Transverse colon (tissue), 4 donors: ENCODE data around the gene FARP1. TPM values are rescaled to one million over a fixed set of nuclear protein-coding genes. Genes with fewer than 3 reads are reported as not detected.

Source experiments
- DNase-seq: peaks from one replicate; pipeline ENCODE4 v3.0.0-alpha.2; 2019
- H3K27ac ChIP-seq, 4 donors: fragments of 200-600 bp; sonication (generic); 2 replicates each; pipeline ENCODE4 v1.5.1; 2016 to 2018; ENCODE audit warnings: inconsistent platforms in 4 of 4
- H3K27me3 ChIP-seq: fragments of 200-600 bp; sonication (generic); 2 replicates; pipeline ENCODE4 v1.5.1; 2017; ENCODE audit warnings: inconsistent platforms
- H3K36me3 ChIP-seq, 4 donors: fragments of 200-600 bp; sonication (generic); 2 replicates each; pipeline ENCODE4 v1.5.1; 2017 to 2019; ENCODE audit warnings: inconsistent platforms in 4 of 4
- H3K4me1 ChIP-seq, 4 donors: fragments of 200-600 bp; sonication (generic); 2 replicates each; pipeline ENCODE4 v1.5.1; 2017 to 2020; ENCODE audit warnings: inconsistent platforms in 4 of 4
- H3K4me3 ChIP-seq, 4 donors: fragments of 200-600 bp; sonication (generic); 1 replicate in 1 of 4; 2 replicates in 3 of 4; pipeline versions ENCODE4 v1.5.1 to v1.6.1; 2017 to 2019; ENCODE audit warnings: inconsistent platforms in 4 of 4
- H3K9me3 ChIP-seq, 2 donors: fragments of 200-600 bp; sonication (generic); 2 replicates each; pipeline ENCODE4 v1.5.1; 2017 to 2019; ENCODE audit warnings: inconsistent platforms in 2 of 2
- CTCF ChIP-seq, 5 experiments: fragments of 200-600 bp in 3 of 5; fragments of 450-650 bp in 2 of 5; sonication (generic) in 3 of 5; IDR thresholded peaks; 1 replicate in 2 of 5; 2 replicates in 3 of 5; pipeline ENCODE4 v1.5.1; 2016 to 2017; ENCODE audit warnings: antibody characterized with exemption in 5 of 5, inconsistent platforms in 3 of 5, mild to moderate bottlenecking in 2 of 5, moderate library complexity in 1 of 5
- EP300 ChIP-seq: sonication (generic); formaldehyde crosslinking; IDR thresholded peaks from one replicate; pipeline ENCODE4 v1.6.1; 2017; ENCODE audit warnings: antibody characterized with exemption, low read depth
- POLR2A ChIP-seq: fragments of 450-650 bp; IDR thresholded peaks from one replicate; pipeline ENCODE4 v1.6.1; 2016; ENCODE audit warnings: antibody characterized with exemption, mild to moderate bottlenecking, moderate library complexity
- POLR2AphosphoS5 ChIP-seq, 3 donors: sonication (generic); formaldehyde crosslinking; IDR thresholded peaks; one replicate each; pipeline ENCODE4 v1.6.1; 2016; ENCODE audit warnings: antibody characterized with exemption in 3 of 3
- WGBS, 2 donors: methylation state at CpG; one replicate each; pipeline ENCODE4 v1.1.5; 2018; ENCODE audit warnings: low coverage in 1 of 2; 5-methylcytosine and 5-hydroxymethylcytosine counted together
- in situ Hi-C, 4 donors: fragments of 200-750 bp; cut with MboI; loops; one replicate each; pipeline versions ENCODE4 v1.15.0 to v1.15.1; 2017; ENCODE audit warnings: low sequenced_read_pairs in 3 of 4, low pct_ligation_motif_present in 1 of 4, low pct_unique_long_range_greater_than_20kb in 1 of 4
- intact Hi-C: fragments of 100-400 bp; cut with DNase I; formaldehyde crosslinking; loops from one replicate; pipeline ENCODE4 v1.15.1; 2023; ENCODE audit warnings: low total_unique reads
- total RNA-seq, 4 donors: library from RNA; depleted of rRNA; stranded (reverse); fragments of >200 nt; gene quantifications; one replicate each; pipeline ENCODE4 v1.1.0, GENCODE V29; 2016

The FARP1 gene
- total RNA-seq, 4 donors from 2014 or later = 32.8 to 41.8 (median 38.3) TPM

- intact Hi-C loops (no loop called here), in situ Hi-C loops (no loop called here)
- H3K36me3 ChIP-seq = no peaks in the 10 kb centered on the region
- H3K27ac ChIP-seq = no peak overlapping the region
- DNase-seq = no peak
- peaks cover 0 to 6% (median 0%) of the 10 kb centered on the region in 4 donors for H3K4me1 ChIP-seq
- WGBS, 2 donors = 59 to 100% methylated on average over 2 of the region's 2 CpGs
- TF ChIP-seq POLR2A = no peak
- TF ChIP-seq POLR2AphosphoS5 (IDR thresholded peaks at IDR 0.05) = no peak
- no peak for TF ChIP-seq CTCF (IDR thresholded peaks at IDR 0.05)
- no peak for TF ChIP-seq EP300
- H3K4me3 ChIP-seq = no peak overlapping the region
- H3K27me3 ChIP-seq = no peaks in the 10 kb centered on the region
- no peaks in the 10 kb centered on the region for H3K9me3 ChIP-seq
These were observed 132.8 kb downstream of the FARP1 start for GRCh38 chr13:98275681-98276171.

- TF ChIP-seq POLR2A (no peak), EP300 (no peak), CTCF (IDR thresholded peaks at IDR 0.05) (no peak), POLR2AphosphoS5 (IDR thresholded peaks at IDR 0.05) (no peak)
- no peaks in the 10 kb centered on the region for H3K9me3 ChIP-seq
- no peaks in the 10 kb centered on the region for H3K27me3 ChIP-seq
- intact Hi-C loops = no loop called here
- 78 to 84% methylated on average over 3 of the region's 3 CpGs for WGBS, 2 donors
- DNase-seq = no peak
- in situ Hi-C loops = no loop called here
- H3K4me3 ChIP-seq = no peak overlapping the region
- peaks cover 0 to 6% (median 0%) of the 10 kb centered on the region in 4 donors for H3K4me1 ChIP-seq
- H3K27ac ChIP-seq = no peak overlapping the region
- H3K36me3 ChIP-seq = no peaks in the 10 kb centered on the region
These were observed 133.6 kb downstream of the FARP1 start for GRCh38 chr13:98276486-98276885.

GRCh38 chr13:98278068-98278724 lies 135.3 kb downstream of the FARP1 start:
- H3K4me1 ChIP-seq = peaks cover 0 to 6% (median 0%) of the 10 kb centered on the region in 4 donors
- DNase-seq = no peak
- no peaks in the 10 kb centered on the region for H3K27me3 ChIP-seq
- no peaks in the 10 kb centered on the region for H3K9me3 ChIP-seq
- TF ChIP-seq CTCF (IDR thresholded peaks at IDR 0.05) = no peak
- TF ChIP-seq EP300 = no peak
- no peak for TF ChIP-seq POLR2A
- TF ChIP-seq POLR2AphosphoS5 (IDR thresholded peaks at IDR 0.05) = no peak
- in situ Hi-C loops (no loop called here), intact Hi-C loops (no loop called here)
- WGBS, 2 donors = 84 to 97% methylated on average over 6 of the region's 6 CpGs
- H3K4me3 ChIP-seq = no peak overlapping the region
- no peaks in the 10 kb centered on the region for H3K36me3 ChIP-seq
- no peak overlapping the region for H3K27ac ChIP-seq

GRCh38 chr13:98279473-98280175 lies 136.7 kb downstream of the FARP1 start:
- intact Hi-C loops = no loop called here
- H3K27ac ChIP-seq = no peak overlapping the region
- TF ChIP-seq CTCF (IDR thresholded peaks at IDR 0.05) = no peak
- TF ChIP-seq POLR2A = no peak
- no peak for TF ChIP-seq POLR2AphosphoS5 (IDR thresholded peaks at IDR 0.05)
- no peak for TF ChIP-seq EP300
- 80% methylated on average over 13 of the region's 13 CpGs; no CpG with 5 or more reads in 1 of the 2 donors for WGBS, 2 donors
- peaks cover 0 to 6% (median 0%) of the 10 kb centered on the region in 4 donors for H3K4me1 ChIP-seq
- H3K27me3 ChIP-seq = no peaks in the 10 kb centered on the region
- in situ Hi-C loops = no loop called here
- H3K36me3 ChIP-seq = no peaks in the 10 kb centered on the region
- no peaks in the 10 kb centered on the region for H3K9me3 ChIP-seq
- no peak overlapping the region for H3K4me3 ChIP-seq
- DNase-seq = no peak
